GM12878 (cell line): Measurements from ENCODE around the gene MPC1L. TPM values are rescaled to one million over a fixed set of nuclear protein-coding genes. Genes with fewer than 3 reads are reported as not detected.

Source experiments
- ATAC-seq: fragments of 200-7000 bp; cut with Tn5 transposase; 3 replicates; pipeline ENCODE4 v1.9.1; 2020; ENCODE audit warnings: mild to moderate bottlenecking, moderate library complexity
- BruUV-seq: library from RNA; stranded (reverse); fragments of 400-500 nt; replicated peaks from 2 replicates; lab custom pipeline; 2021; lab: Mats Ljungman, UMichigan
- CTCF ChIA-PET: fragments of 300-600 bp; sonication (Branson Sonifier 250); formaldehyde crosslinking; extraction: SDS; loops from one replicate; lab custom pipeline; 2021; ENCODE audit warnings: inconsistent platforms; lab: Yijun Ruan, JAX
- POLR2A ChIA-PET: fragments of 350-600 bp; formaldehyde crosslinking; extraction: SDS; loops from one replicate; lab custom pipeline; 2021; ENCODE audit warnings: inconsistent platforms; lab: Charles Lee
- RAD21 ChIA-PET: fragments of 300-600 bp; sonication (Branson Sonifier 250); formaldehyde crosslinking; loops from one replicate; lab custom pipeline; 2023; ENCODE audit warnings: antibody characterized with exemption; ENCODE audit not compliant: unreplicated experiment; lab: Charles Lee
- SMC1A ChIA-PET: fragments of 300-600 bp; sonication (Branson Sonifier 250); formaldehyde crosslinking; loops from one replicate; lab custom pipeline; 2023; ENCODE audit not compliant: unreplicated experiment, uncharacterized antibody; lab: Charles Lee
- DNase-seq: peaks from one replicate; pipeline ENCODE4 v3.0.0-alpha.2; 2011; ENCODE audit warnings: low read depth, low spot score
- FAIRE-seq: peaks from 3 replicates; lab custom pipeline; 2011; peaks lifted over from hg19 to GRCh38; lab: Jason Lieb, UNC
- H2AFZ ChIP-seq: 2 replicates; pipeline ENCODE4 v1.6.0; 2011; ENCODE audit warnings: low read depth, low read length, control low read depth; ENCODE audit not compliant: control insufficient read depth
- H3K27ac ChIP-seq: 2 replicates; pipeline ENCODE4 v1.5.1; 2011; ENCODE audit warnings: control low read depth; ENCODE audit not compliant: control insufficient read depth, insufficient read depth
- H3K27me3 ChIP-seq, 2 experiments: replicated peaks in 1 of 2; 2 replicates each; pipeline versions ENCODE4 v1.6.0 to v1.6.1; 2011; ENCODE audit warnings: low read length in 1 of 2; ENCODE audit not compliant: control insufficient read depth in 2 of 2, insufficient read depth in 2 of 2
- H3K36me3 ChIP-seq, 2 experiments: 2 replicates each; pipeline ENCODE4 v1.5.1; 2011; ENCODE audit warnings: low read length in 1 of 2; ENCODE audit not compliant: control insufficient read depth in 2 of 2, insufficient read depth in 2 of 2
- H3K4me1 ChIP-seq: 2 replicates; pipeline ENCODE4 v1.6.1; 2011; ENCODE audit warnings: mild to moderate bottlenecking, low read length, moderate library complexity, mixed read lengths; ENCODE audit not compliant: control insufficient read depth, insufficient read depth
- H3K4me2 ChIP-seq: 2 replicates; pipeline ENCODE4 v1.6.0; 2011; ENCODE audit warnings: control low read depth; ENCODE audit not compliant: control insufficient read depth, insufficient read depth
- H3K4me3 ChIP-seq: fragments of 200-600 bp; sonication (generic); 2 replicates; pipeline ENCODE4 v1.5.1; 2016
- H3K79me2 ChIP-seq: 2 replicates; pipeline ENCODE4 v1.6.0; 2011; ENCODE audit warnings: low read length; ENCODE audit not compliant: control insufficient read depth, insufficient read depth
- H3K9ac ChIP-seq: 2 replicates; pipeline ENCODE4 v1.8.0; 2011; ENCODE audit warnings: low read length, control low read depth, mixed read lengths; ENCODE audit not compliant: control insufficient read depth, insufficient read depth
- H3K9me3 ChIP-seq: replicated peaks from 3 replicates; pipeline ENCODE4 v1.5.1; 2011; ENCODE audit warnings: mild to moderate bottlenecking, low read length; ENCODE audit not compliant: control insufficient read depth, insufficient read depth
- H4K20me1 ChIP-seq: 2 replicates; pipeline ENCODE4 v1.6.0; 2011; ENCODE audit not compliant: control insufficient read depth, insufficient read depth
- BCL3 ChIP-seq: IDR thresholded peaks from 2 replicates; pipeline ENCODE4 v1.6.1; 2011; ENCODE audit warnings: borderline replicate concordance, low read depth, mild to moderate bottlenecking, moderate library complexity, low read length; ENCODE audit not compliant: insufficient read depth, poor library complexity, severe bottlenecking
- CHD2 ChIP-seq: IDR thresholded peaks from 2 replicates; pipeline ENCODE4 v1.6.1; 2011; ENCODE audit warnings: low read depth, low read length, improper control_type of control experiment, borderline replicate concordance
- IRF4 ChIP-seq: IDR thresholded peaks from 2 replicates; pipeline ENCODE4 v1.6.1; 2011; ENCODE audit warnings: low read depth, low read length
- MXI1 ChIP-seq: fragments of 150-350 bp; IDR thresholded peaks from 2 replicates; pipeline ENCODE4 v1.6.1; 2011; ENCODE audit warnings: low read depth, mild to moderate bottlenecking, inconsistent platforms, low read length, improper control_type of control experiment
- NFXL1 ChIP-seq: fragments of 450-650 bp; IDR thresholded peaks from 2 replicates; pipeline ENCODE4 v1.6.1; 2017; ENCODE audit warnings: antibody characterized with exemption, mild to moderate bottlenecking, borderline replicate concordance
- PAX8 ChIP-seq: fragments of 450-650 bp; IDR thresholded peaks from 2 replicates; pipeline ENCODE4 v1.6.1; 2017; ENCODE audit warnings: mild to moderate bottlenecking, moderate library complexity
- PKNOX1 ChIP-seq: fragments of 450-650 bp; IDR thresholded peaks from 2 replicates; pipeline ENCODE4 v1.6.1; 2016; ENCODE audit warnings: mild to moderate bottlenecking
- POLR2AphosphoS2 ChIP-seq: IDR thresholded peaks from 2 replicates; pipeline ENCODE4 v1.6.1; 2011; ENCODE audit warnings: low read depth, mild to moderate bottlenecking, low read length, improper control_type of control experiment, moderate library complexity
- RAD51 ChIP-seq: fragments of 450-650 bp; IDR thresholded peaks from 2 replicates; pipeline ENCODE4 v1.6.1; 2016; ENCODE audit warnings: moderate library complexity, mild to moderate bottlenecking, inconsistent platforms
- SMAD1 ChIP-seq: fragments of 450-650 bp; IDR thresholded peaks from 2 replicates; pipeline ENCODE4 v1.6.1; 2018; ENCODE audit warnings: mild to moderate bottlenecking, low read depth; ENCODE audit not compliant: partially characterized antibody
- SPI1 ChIP-seq: IDR thresholded peaks from 2 replicates; pipeline ENCODE4 v1.6.1; 2011; ENCODE audit warnings: low read depth, mild to moderate bottlenecking, low read length, moderate library complexity, borderline replicate concordance; ENCODE audit not compliant: insufficient read depth
- TCF12 ChIP-seq: IDR thresholded peaks from 2 replicates; pipeline ENCODE4 v1.6.1; 2011; ENCODE audit warnings: low read depth, mild to moderate bottlenecking, low read length
- WGBS: methylation state at CpG from one replicate; pipeline ENCODE4 v1.1.6; 2016; ENCODE audit warnings: low lambda C conversion rate; ENCODE audit not compliant: insufficient replicate concordance, insufficient coverage; ENCODE audit errors: missing lambda C conversion rate; 5-methylcytosine and 5-hydroxymethylcytosine counted together
- in situ Hi-C: fragments of 300-500 bp; cut with MboI; formaldehyde crosslinking; loops from 9 replicates; pipeline ENCODE4 v1.14.3; 2018; ENCODE audit warnings: mixed read lengths
- intact Hi-C: fragments of 100-400 bp; cut with micrococcal nuclease; formaldehyde crosslinking; loops from one replicate; pipeline ENCODE4 v1.14.2; 2022; ENCODE audit not compliant: unreplicated experiment
- polyA plus RNA-seq, 11 experiments: library from polyadenylated mRNA; depleted of rRNA in 4 of 11; unstranded in 6 of 11; stranded (reverse) in 5 of 11; fragments of >200 nt; fragmentation: Nextera tagmentation in 4 of 11; fragmentation: Illumina TruSeq in 1 of 11; extraction: Ambion mirVana in 4 of 11; extraction: Trizol in 1 of 11; gene quantifications; 1 replicate in 1 of 11; 2 replicates in 10 of 11; pipeline versions ENCODE4 v1.2.1 to v1.2.3, GENCODE V29; 2011 to 2016; ENCODE audit warnings: inconsistent platforms in 2 of 11, missing spikeins in 2 of 11, low read depth in 1 of 11
- total RNA-seq, 4 experiments: library from RNA; depleted of rRNA in 3 of 4; stranded (reverse); fragments of >200 nt in 3 of 4; fragmentation: Illumina TruSeq in 1 of 4; extraction: Trizol in 1 of 4; gene quantifications; 2 replicates each; pipeline versions ENCODE4 v1.2.1 to v1.2.3, GENCODE V29; 2013 to 2021
- TF ChIP-seq, protein P1 (sequence below): fragments of 450-650 bp; IDR thresholded peaks from 2 replicates; pipeline ENCODE4 v1.6.1; 2017; ENCODE audit warnings: antibody characterized with exemption, mild to moderate bottlenecking, moderate library complexity
- TF ChIP-seq, protein P2 (sequence below): fragments of 450-650 bp; IDR thresholded peaks from 2 replicates; pipeline ENCODE4 v1.6.1; 2017; ENCODE audit warnings: low read depth, mild to moderate bottlenecking, moderate library complexity

MPC1L gene
- total and polyA plus RNA-seq, 10 of the 15 experiments (the other 5 are each of a cell fraction or from before 2014, with no cell fraction given): not detected

DNA sequence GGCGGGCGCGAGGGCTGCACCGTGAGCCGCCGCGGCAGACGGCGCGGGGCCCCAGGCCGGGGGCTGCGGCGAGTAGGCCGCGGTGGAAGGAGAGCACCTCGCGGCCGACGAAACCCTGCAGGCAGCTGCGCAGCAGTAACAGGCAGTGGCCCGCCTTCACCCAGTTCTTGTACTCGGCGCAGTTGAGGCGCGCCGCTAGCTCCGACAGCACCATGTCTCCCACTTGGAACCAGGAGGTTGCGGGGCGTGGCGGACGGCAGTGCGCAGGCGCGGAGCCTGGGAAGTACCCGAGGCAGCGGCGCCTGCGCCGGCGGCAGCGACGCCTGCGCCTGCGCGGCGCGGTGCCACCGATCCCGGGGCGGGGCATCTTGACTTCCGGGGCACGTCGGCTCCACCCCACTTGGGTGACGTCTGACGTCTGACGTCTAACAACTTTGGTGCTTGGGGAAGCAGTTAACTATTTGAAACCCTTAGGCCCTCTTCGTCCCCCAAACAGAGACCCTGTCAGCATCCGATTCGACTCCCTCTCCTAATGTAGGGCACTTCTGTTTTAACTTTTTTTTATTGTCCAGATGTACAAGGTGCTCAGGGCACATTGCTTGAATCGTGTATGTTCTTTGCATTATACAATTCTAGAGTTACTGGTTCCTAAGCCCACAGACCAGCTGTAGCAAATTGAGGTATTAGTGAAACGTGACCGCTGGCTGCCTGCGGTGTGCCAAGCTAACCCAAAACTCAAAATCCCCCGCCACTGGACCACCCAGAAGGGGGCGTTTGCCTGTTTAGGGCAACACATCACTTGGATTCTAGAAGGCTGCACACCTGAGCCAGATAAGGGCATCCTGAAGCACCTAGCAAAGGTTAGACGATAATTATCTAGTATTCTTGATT lies 24.3 kb downstream of the MPC1L start, which contains the start of gene CXorf38:
Gene CXorf38, minus strand, starts transcription at position 255 of the 891 bp plus-strand sequence. Its CDS starts 41 bp downstream, at position 214.
- BruUV-seq: no TSS peak
- intact Hi-C loops: loop anchor here (2.0 to 10.0 kb wide), 5 partner anchors 75 to 685 kb away; partner anchors contain the start of gene DDX3X
- TF ChIP-seq, protein P1, sequence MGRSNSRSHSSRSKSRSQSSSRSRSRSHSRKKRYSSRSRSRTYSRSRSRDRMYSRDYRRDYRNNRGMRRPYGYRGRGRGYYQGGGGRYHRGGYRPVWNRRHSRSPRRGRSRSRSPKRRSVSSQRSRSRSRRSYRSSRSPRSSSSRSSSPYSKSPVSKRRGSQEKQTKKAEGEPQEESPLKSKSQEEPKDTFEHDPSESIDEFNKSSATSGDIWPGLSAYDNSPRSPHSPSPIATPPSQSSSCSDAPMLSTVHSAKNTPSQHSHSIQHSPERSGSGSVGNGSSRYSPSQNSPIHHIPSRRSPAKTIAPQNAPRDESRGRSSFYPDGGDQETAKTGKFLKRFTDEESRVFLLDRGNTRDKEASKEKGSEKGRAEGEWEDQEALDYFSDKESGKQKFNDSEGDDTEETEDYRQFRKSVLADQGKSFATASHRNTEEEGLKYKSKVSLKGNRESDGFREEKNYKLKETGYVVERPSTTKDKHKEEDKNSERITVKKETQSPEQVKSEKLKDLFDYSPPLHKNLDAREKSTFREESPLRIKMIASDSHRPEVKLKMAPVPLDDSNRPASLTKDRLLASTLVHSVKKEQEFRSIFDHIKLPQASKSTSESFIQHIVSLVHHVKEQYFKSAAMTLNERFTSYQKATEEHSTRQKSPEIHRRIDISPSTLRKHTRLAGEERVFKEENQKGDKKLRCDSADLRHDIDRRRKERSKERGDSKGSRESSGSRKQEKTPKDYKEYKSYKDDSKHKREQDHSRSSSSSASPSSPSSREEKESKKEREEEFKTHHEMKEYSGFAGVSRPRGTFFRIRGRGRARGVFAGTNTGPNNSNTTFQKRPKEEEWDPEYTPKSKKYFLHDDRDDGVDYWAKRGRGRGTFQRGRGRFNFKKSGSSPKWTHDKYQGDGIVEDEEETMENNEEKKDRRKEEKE: no peak
- TF ChIP-seq CHD2: 0 out of 2 replicates have a peak, but pooled peaks have one; percentile 2
- TF ChIP-seq TCF12: 0 out of 2 replicates have a peak, but pooled peaks have one; percentile 5
- TF ChIP-seq IRF4: no peak
- TF ChIP-seq POLR2AphosphoS2: peak; percentile 92
- TF ChIP-seq RAD51: no peak
- no peak for TF ChIP-seq NFXL1
- TF ChIP-seq SMAD1: no peak
- no peak for TF ChIP-seq PAX8
- peak; percentile 88 for TF ChIP-seq BCL3
- TF ChIP-seq SPI1: no peak
- TF ChIP-seq, protein P2, sequence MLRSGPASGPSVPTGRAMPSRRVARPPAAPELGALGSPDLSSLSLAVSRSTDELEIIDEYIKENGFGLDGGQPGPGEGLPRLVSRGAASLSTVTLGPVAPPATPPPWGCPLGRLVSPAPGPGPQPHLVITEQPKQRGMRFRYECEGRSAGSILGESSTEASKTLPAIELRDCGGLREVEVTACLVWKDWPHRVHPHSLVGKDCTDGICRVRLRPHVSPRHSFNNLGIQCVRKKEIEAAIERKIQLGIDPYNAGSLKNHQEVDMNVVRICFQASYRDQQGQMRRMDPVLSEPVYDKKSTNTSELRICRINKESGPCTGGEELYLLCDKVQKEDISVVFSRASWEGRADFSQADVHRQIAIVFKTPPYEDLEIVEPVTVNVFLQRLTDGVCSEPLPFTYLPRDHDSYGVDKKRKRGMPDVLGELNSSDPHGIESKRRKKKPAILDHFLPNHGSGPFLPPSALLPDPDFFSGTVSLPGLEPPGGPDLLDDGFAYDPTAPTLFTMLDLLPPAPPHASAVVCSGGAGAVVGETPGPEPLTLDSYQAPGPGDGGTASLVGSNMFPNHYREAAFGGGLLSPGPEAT: no peak
- TF ChIP-seq MXI1: peak; percentile 42; the same call in 1 of the 2 replicates
- TF ChIP-seq PKNOX1: peak; percentile 77

More for the DNA sequence above, 24.3 kb downstream of the MPC1L start, which contains the start of gene CXorf38:
- DNase-seq (peak; percentile 68), ATAC-seq (peak; percentile 85), FAIRE-seq (peak; percentile 88)
- 0 out of 4 replicates have a peak, but pooled peaks cover 0 to 6% of the 10 kb centered on the region in 2 experiments for H3K36me3 ChIP-seq
- H3K4me3 ChIP-seq: peak within 1 kb of the TSS; percentile 91
- peak within 1 kb of the TSS; percentile 88 for H3K4me2 ChIP-seq
- RAD21 ChIA-PET: interaction anchor here (0.6 to 1.8 kb wide), 6 partner anchors 25 to 790 kb away, joined by 3 to 10 read pairs (median 4); no protein-coding TSS in a partner anchor
- H3K79me2 ChIP-seq: peaks cover 37% of the 10 kb centered on the region
- H3K27me3 ChIP-seq: no peaks in the 10 kb centered on the region
- peak within 1 kb of the TSS; percentile 70 for H2AFZ ChIP-seq
- peaks cover 3% of the 10 kb centered on the region for H4K20me1 ChIP-seq
- POLR2A ChIA-PET: interaction anchor here (0.6 to 1.4 kb wide), 5 partner anchors 10 to 147 kb away, joined by 3 to 9 read pairs (median 5); partner anchors contain the start of gene ATP6AP2
- in situ Hi-C loops: loop anchor here (10.0 kb wide), 2 partner anchors 467 to 687 kb away; partner anchors contain the start of gene DDX3X
- SMC1A ChIA-PET: interaction anchor here (0.9 to 1.7 kb wide), 7 partner anchors 91 to 533 kb away, joined by 3 to 9 read pairs (median 4); no protein-coding TSS in a partner anchor
- CTCF ChIA-PET: interaction anchor here (0.6 to 1.7 kb wide), 10 partner anchors 102 to 1495 kb away, joined by 3 to 17 read pairs (median 4); no protein-coding TSS in a partner anchor
- 3% methylated on average over 53 of the region's 66 CpGs for WGBS
- H3K9me3 ChIP-seq: no peaks in the 10 kb centered on the region
- H3K9ac ChIP-seq: peak within 1 kb of the TSS; percentile 79
- H3K27ac ChIP-seq: peak within 1 kb of the TSS; percentile 70
- H3K4me1 ChIP-seq: no peaks in the 10 kb centered on the region
